Measurements from ENCODE around the gene SLAMF8. TPM values are rescaled to one million over a fixed set of nuclear protein-coding genes. Genes with fewer than 3 reads are reported as not detected.

The SLAMF8 gene
- total RNA-seq, 4 donors from 2014 or later, result 0.49 to 9.0 (median 3.1) TPM

DNA sequence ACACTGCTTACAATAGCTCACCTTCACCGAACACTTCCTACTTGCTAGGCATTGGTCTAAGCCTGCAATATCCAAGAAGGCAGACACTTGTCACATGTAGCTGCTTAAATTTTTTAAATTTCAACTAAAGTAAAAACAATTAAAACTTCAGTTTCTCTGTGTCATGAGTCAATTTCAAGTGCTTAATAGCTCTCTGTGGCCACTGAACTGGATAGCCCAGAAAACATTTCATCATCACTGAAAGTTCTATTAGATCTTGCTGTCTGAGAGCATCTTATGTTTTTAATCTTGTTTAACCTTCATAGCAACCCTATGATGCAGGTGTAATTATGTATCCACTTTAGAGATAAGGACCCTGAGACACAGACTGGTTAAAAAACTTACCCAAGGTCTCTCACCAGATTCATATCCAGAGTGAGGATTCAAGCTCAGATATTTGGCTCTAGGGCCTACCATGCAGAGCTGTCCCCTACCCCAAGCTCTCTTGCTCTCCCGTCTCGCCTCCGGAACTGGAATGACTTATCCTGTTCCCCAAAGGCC, 27.2 kb upstream of the SLAMF8 start:
- Histone ChIP-seq H3K36me3 (no peaks in the 10 kb centered on the region), H3K4me1 (no peaks in the 10 kb centered on the region), H3K27ac (no peak overlapping the region), H3K27me3 (peaks cover 0 to 23% (median 0%) of the 10 kb centered on the region in 4 donors), H3K9me3 (no peaks in the 10 kb centered on the region), H3K4me3 (no peak overlapping the region)
- TF ChIP-seq POLR2A (IDR thresholded peaks at IDR 0.05), result no peak
- TF ChIP-seq, protein P1, sequence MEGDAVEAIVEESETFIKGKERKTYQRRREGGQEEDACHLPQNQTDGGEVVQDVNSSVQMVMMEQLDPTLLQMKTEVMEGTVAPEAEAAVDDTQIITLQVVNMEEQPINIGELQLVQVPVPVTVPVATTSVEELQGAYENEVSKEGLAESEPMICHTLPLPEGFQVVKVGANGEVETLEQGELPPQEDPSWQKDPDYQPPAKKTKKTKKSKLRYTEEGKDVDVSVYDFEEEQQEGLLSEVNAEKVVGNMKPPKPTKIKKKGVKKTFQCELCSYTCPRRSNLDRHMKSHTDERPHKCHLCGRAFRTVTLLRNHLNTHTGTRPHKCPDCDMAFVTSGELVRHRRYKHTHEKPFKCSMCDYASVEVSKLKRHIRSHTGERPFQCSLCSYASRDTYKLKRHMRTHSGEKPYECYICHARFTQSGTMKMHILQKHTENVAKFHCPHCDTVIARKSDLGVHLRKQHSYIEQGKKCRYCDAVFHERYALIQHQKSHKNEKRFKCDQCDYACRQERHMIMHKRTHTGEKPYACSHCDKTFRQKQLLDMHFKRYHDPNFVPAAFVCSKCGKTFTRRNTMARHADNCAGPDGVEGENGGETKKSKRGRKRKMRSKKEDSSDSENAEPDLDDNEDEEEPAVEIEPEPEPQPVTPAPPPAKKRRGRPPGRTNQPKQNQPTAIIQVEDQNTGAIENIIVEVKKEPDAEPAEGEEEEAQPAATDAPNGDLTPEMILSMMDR (IDR thresholded peaks at IDR 0.05), result no peak
- 93 to 98% methylated on average over 4 of the region's 4 CpGs for WGBS, 2 donors
- DNase-seq, result no peak
- intact Hi-C loops (cut with DNase I), result loop anchor here (2.0 kb wide), 1 partner anchor 93 kb away; no protein-coding TSS in a partner anchor

- intact Hi-C loops (cut with DNase I), result loop anchor here (10.0 kb wide), 1 partner anchor 204 kb away; no protein-coding TSS in a partner anchor
- no peak overlapping the region for H3K27ac ChIP-seq
- no peaks in the 10 kb centered on the region for H3K9me3 ChIP-seq
- DNase-seq, result no peak
- no peaks in the 10 kb centered on the region for H3K4me1 ChIP-seq
- H3K4me3 ChIP-seq, result no peak overlapping the region
- TF ChIP-seq, protein P1 (IDR thresholded peaks at IDR 0.05), result no peak
- TF ChIP-seq POLR2A (IDR thresholded peaks at IDR 0.05), result no peak
- no peaks in the 10 kb centered on the region for H3K36me3 ChIP-seq
- H3K27me3 ChIP-seq, result peaks cover 0 to 17% (median 0%) of the 10 kb centered on the region in 4 donors
- 57 to 64% methylated on average over 4 to 8 of the region's 8 CpGs for WGBS, 2 donors
These were observed 26.3 kb upstream of the SLAMF8 start for GRCh38 chr1:159800177-159800930.

DNA sequence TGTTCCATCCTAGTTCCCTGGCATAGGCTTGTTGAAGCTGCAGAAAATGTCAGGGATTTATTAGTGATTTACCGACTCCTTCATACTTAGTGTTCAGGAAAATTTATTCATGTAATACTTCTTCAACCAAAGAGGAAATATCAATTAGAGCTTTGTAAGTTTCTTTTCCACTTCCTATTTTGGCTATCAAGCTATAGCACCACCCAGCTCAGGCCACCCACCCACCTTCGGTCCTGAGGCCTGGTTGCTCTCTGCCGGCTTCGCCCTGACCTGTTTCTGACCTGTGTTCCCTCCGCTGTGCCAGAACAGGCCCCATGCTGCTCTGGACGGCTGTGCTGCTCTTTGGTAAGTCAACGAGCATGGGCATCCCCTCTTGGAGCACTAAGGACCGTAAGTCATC, 24.6 kb upstream of the SLAMF8 start, which contains the start of gene FCRL6:
FCRL6 (plus strand) TSS at position 250 of the 400 bp plus-strand sequence; CDS start at position 315, 65 bp downstream.
- Histone ChIP-seq H3K27me3 (peaks cover 0 to 3% (median 0%) of the 10 kb centered on the region in 4 donors), H3K9me3 (no peaks in the 10 kb centered on the region), H3K4me1 (no peaks in the 10 kb centered on the region), H3K36me3 (no peaks in the 10 kb centered on the region), H3K4me3 (no peak within 1 kb of the TSS), H3K27ac (no peak within 1 kb of the TSS)
- TF ChIP-seq, protein P1 (IDR thresholded peaks at IDR 0.05), result no peak
- no peak for DNase-seq
- 69 to 81% methylated on average over 6 to 8 of the region's 8 CpGs for WGBS, 2 donors
- intact Hi-C loops (cut with DNase I), result loop anchor here (10.0 kb wide), 1 partner anchor 203 kb away; no protein-coding TSS in a partner anchor

- H3K27me3 ChIP-seq, result peaks cover 0 to 3% (median 0%) of the 10 kb centered on the region in 4 donors
- WGBS, 2 donors, result 79 to 80% methylated on average over 7 of the region's 7 CpGs
- H3K36me3 ChIP-seq, result no peaks in the 10 kb centered on the region
- no peak for DNase-seq
- no peak overlapping the region for H3K4me3 ChIP-seq
- intact Hi-C loops (cut with DNase I), result loop anchor here (10.0 kb wide), 1 partner anchor 201 kb away; no protein-coding TSS in a partner anchor
- no peak for TF ChIP-seq POLR2A (IDR thresholded peaks at IDR 0.05)
- TF ChIP-seq, protein P1 (IDR thresholded peaks at IDR 0.05), result no peak
- H3K4me1 ChIP-seq, result no peaks in the 10 kb centered on the region
- no peak overlapping the region for H3K27ac ChIP-seq
- no peaks in the 10 kb centered on the region for H3K9me3 ChIP-seq
These were observed 22.6 kb upstream of the SLAMF8 start for GRCh38 chr1:159803956-159804689.

Measured in esophagus squamous epithelium (tissue), 5 donors.